HepG2 (cell line): ENCODE results near the gene FBXO2. TPM values are rescaled to one million over a fixed set of nuclear protein-coding genes. Genes with fewer than 3 reads are reported as not detected.
"Not testable (repeated sequence)": the region's sequence is repeated elsewhere in the genome, so short reads cannot be mapped to it uniquely, and the experiment has no call there.

Source experiments
- ATAC-seq: fragments of 200-7000 bp; cut with Tn5 transposase; 3 replicates; pipeline ENCODE4 v1.9.1; 2020; ENCODE audit warnings: mild to moderate bottlenecking, moderate library complexity
- BruUV-seq: library from RNA; stranded (reverse); fragments of 400-500 nt; replicated peaks from 2 replicates; lab custom pipeline; 2021; lab: Mats Ljungman, UMichigan
- CTCF ChIA-PET: fragments of 300-600 bp; formaldehyde crosslinking; extraction: SDS; loops from one replicate; lab custom pipeline; 2021; ENCODE audit warnings: low total read pairs, inconsistent platforms, low intra/inter-chr PET ratio; lab: Yijun Ruan, JAX
- POLR2A ChIA-PET: fragments of 350-600 bp; sonication (Branson Sonifier 250); formaldehyde crosslinking; loops from one replicate; lab custom pipeline; 2020; ENCODE audit warnings: antibody characterized with exemption, inconsistent platforms; lab: Yijun Ruan, JAX
- DNase-seq: peaks from one replicate; pipeline ENCODE4 v3.0.0-alpha.2; 2015; ENCODE audit warnings: low spot score
- FAIRE-seq: peaks from 3 replicates; lab custom pipeline; 2011; peaks lifted over from hg19 to GRCh38; lab: Jason Lieb, UNC
- H2AFZ ChIP-seq: one replicate; pipeline ENCODE4 v1.6.1; 2011; ENCODE audit warnings: low read length, inconsistent platforms
- H3K27ac ChIP-seq: fragments of 300-600 bp; 3 replicates; pipeline ENCODE4 v1.8.0; 2011; ENCODE audit warnings: mixed run types, mild to moderate bottlenecking, mixed read lengths, low read length, inconsistent platforms; ENCODE audit not compliant: insufficient read depth; ENCODE audit errors: extremely low read length
- H3K27me3 ChIP-seq, 2 experiments: fragments of 200-600 bp in 1 of 2; 2 replicates in 1 of 2; 3 replicates in 1 of 2; pipeline versions ENCODE4 v1.6.0 to v1.8.0; 2011; ENCODE audit warnings: low read length in 2 of 2, mild to moderate bottlenecking in 2 of 2, moderate library complexity in 2 of 2, inconsistent platforms in 1 of 2; ENCODE audit not compliant: insufficient read depth in 2 of 2, control insufficient read depth in 1 of 2
- H3K36me3 ChIP-seq, 2 experiments: fragments of 200-600 bp in 1 of 2; replicated peaks in 1 of 2; 2 replicates in 1 of 2; 3 replicates in 1 of 2; pipeline versions ENCODE4 v1.5.1 to v1.8.0; 2011; ENCODE audit warnings: low read length in 2 of 2, inconsistent platforms in 1 of 2; ENCODE audit not compliant: insufficient read depth in 2 of 2, control insufficient read depth in 1 of 2
- H3K4me1 ChIP-seq: 2 replicates; pipeline ENCODE4 v1.5.1; 2012; ENCODE audit warnings: low read length, inconsistent platforms; ENCODE audit not compliant: insufficient read depth
- H3K4me2 ChIP-seq: 2 replicates; pipeline ENCODE4 v1.6.0; 2011; ENCODE audit warnings: low read depth, low read length, inconsistent platforms
- H3K4me3 ChIP-seq, 3 experiments: fragments of 200-600 bp in 1 of 3; sonication (generic), shearing (Covaris generic) in 1 of 3; replicated peaks in 1 of 3; 2 replicates each; pipeline ENCODE4 v1.5.1; 2011 to 2016; ENCODE audit warnings: low read length in 3 of 3, inconsistent platforms in 2 of 3, low read depth in 2 of 3, mild to moderate bottlenecking in 2 of 3, control low read depth in 1 of 3, mixed read lengths in 1 of 3; ENCODE audit not compliant: insufficient read depth in 1 of 3
- H3K79me2 ChIP-seq: one replicate; pipeline ENCODE4 v1.6.1; 2011; ENCODE audit warnings: low read length, inconsistent platforms; ENCODE audit not compliant: insufficient read depth
- H3K9ac ChIP-seq: 2 replicates; pipeline ENCODE4 v1.6.0; 2011; ENCODE audit warnings: mild to moderate bottlenecking, low read depth, low read length, inconsistent platforms; ENCODE audit not compliant: insufficient read depth
- H3K9me3 ChIP-seq: 2 replicates; pipeline ENCODE4 v1.5.1; 2012; ENCODE audit warnings: mild to moderate bottlenecking, low read length
- H4K20me1 ChIP-seq: 2 replicates; pipeline ENCODE4 v1.6.0; 2011; ENCODE audit warnings: inconsistent platforms, mild to moderate bottlenecking, low read length, moderate library complexity; ENCODE audit not compliant: insufficient read depth
- CREM ChIP-seq, 2 experiments: sonication (generic) in 1 of 2; formaldehyde crosslinking in 1 of 2; IDR thresholded peaks; 2 replicates each; pipeline versions ENCODE4 v1.4.0 to v1.6.1; 2016 to 2020; ENCODE audit warnings: antibody characterized with exemption in 1 of 2, mild to moderate bottlenecking in 1 of 2, missing genetic modification reagents in 1 of 2
- FOXK2 ChIP-seq: fragments of 450-650 bp; IDR thresholded peaks from 2 replicates; pipeline ENCODE4 v1.6.1; 2016
- KDM2A ChIP-seq: sonication (generic); formaldehyde crosslinking; IDR thresholded peaks from 2 replicates; pipeline ENCODE4 v1.4.0; 2020; ENCODE audit warnings: low read depth, missing genetic modification reagents, borderline replicate concordance
- PRDM4 ChIP-seq: sonication (generic); formaldehyde crosslinking; IDR thresholded peaks from 2 replicates; pipeline ENCODE4 v1.9.0; 2021; ENCODE audit warnings: missing genetic modification reagents, borderline replicate concordance
- SMAD9 ChIP-seq: sonication (generic); formaldehyde crosslinking; IDR thresholded peaks from 2 replicates; pipeline ENCODE4 v1.5.1; 2020; ENCODE audit warnings: mild to moderate bottlenecking, missing genetic modification reagents
- SRF ChIP-seq: IDR thresholded peaks from 2 replicates; pipeline ENCODE4 v1.6.1; 2011; ENCODE audit warnings: mild to moderate bottlenecking, low read depth, low read length, moderate library complexity
- TCF7L2 ChIP-seq: IDR thresholded peaks from 2 replicates; pipeline ENCODE4 v1.6.1; 2011; ENCODE audit warnings: mild to moderate bottlenecking, low read depth, low read length, moderate library complexity
- TEF ChIP-seq: sonication (generic); formaldehyde crosslinking; IDR thresholded peaks from 2 replicates; pipeline ENCODE4 v1.5.0; 2020; ENCODE audit warnings: missing genetic modification reagents
- TERF1 ChIP-seq: sonication (generic); formaldehyde crosslinking; IDR thresholded peaks from 2 replicates; pipeline ENCODE4 v1.8.0; 2022; ENCODE audit warnings: mild to moderate bottlenecking, missing genetic modification reagents, moderate library complexity
- ZNF234 ChIP-seq: sonication (generic); formaldehyde crosslinking; conservative IDR thresholded peaks from 2 replicates; pipeline ENCODE4 v1.5.1; 2020; ENCODE audit warnings: mild to moderate bottlenecking, missing genetic modification reagents
- ZNF343 ChIP-seq: sonication (generic); formaldehyde crosslinking; IDR thresholded peaks from 2 replicates; pipeline ENCODE4 v1.4.0; 2020; ENCODE audit warnings: mild to moderate bottlenecking, missing genetic modification reagents
- WGBS: methylation state at CpG from one replicate; pipeline ENCODE4 v1.1.6; 2017; ENCODE audit warnings: low lambda C conversion rate; 5-methylcytosine and 5-hydroxymethylcytosine counted together
- in situ Hi-C: cut with HindIII; loops from 2 replicates; pipeline ENCODE4 v1.10.0; 2017; ENCODE audit warnings: low pct_unique_long_range_greater_than_20kb; ENCODE audit not compliant: extremely low pct_ligation_motif_present
- intact Hi-C: fragments of 100-400 bp; cut with micrococcal nuclease; formaldehyde crosslinking; loops from one replicate; pipeline ENCODE4 v1.10.0; 2022; ENCODE audit not compliant: unreplicated experiment
- polyA plus RNA-seq, 8 experiments: library from polyadenylated mRNA; depleted of rRNA in 3 of 8; stranded (reverse) in 7 of 8; unstranded in 1 of 8; fragments of >200 nt; fragmentation: Illumina TruSeq in 4 of 8; extraction: Trizol in 4 of 8; gene quantifications; 2 replicates each; pipeline versions ENCODE4 v1.2.1 to v1.2.3, GENCODE V29; 2011 to 2016; ENCODE audit warnings: low read depth in 4 of 8, missing spikeins in 1 of 8, mixed read lengths in 1 of 8; ENCODE audit not compliant: insufficient read depth in 1 of 8
- total RNA-seq, 5 experiments: library from RNA; depleted of rRNA; stranded (reverse); fragments of >200 nt; fragmentation: Illumina TruSeq; extraction: Trizol; gene quantifications; 2 replicates each; pipeline ENCODE4 v1.2.3, GENCODE V29; 2016; ENCODE audit warnings: low read depth in 1 of 5
- TF ChIP-seq, protein P1 (sequence below): sonication (generic); formaldehyde crosslinking; IDR thresholded peaks from 2 replicates; pipeline ENCODE4 v1.4.0; 2020; ENCODE audit warnings: missing genetic modification reagents

Gene FBXO2
- total and polyA plus RNA-seq, 2 of the 13 experiments (the other 11 are each of a cell fraction or from before 2014, with no cell fraction given): 79.3 to 112 TPM

DNA sequence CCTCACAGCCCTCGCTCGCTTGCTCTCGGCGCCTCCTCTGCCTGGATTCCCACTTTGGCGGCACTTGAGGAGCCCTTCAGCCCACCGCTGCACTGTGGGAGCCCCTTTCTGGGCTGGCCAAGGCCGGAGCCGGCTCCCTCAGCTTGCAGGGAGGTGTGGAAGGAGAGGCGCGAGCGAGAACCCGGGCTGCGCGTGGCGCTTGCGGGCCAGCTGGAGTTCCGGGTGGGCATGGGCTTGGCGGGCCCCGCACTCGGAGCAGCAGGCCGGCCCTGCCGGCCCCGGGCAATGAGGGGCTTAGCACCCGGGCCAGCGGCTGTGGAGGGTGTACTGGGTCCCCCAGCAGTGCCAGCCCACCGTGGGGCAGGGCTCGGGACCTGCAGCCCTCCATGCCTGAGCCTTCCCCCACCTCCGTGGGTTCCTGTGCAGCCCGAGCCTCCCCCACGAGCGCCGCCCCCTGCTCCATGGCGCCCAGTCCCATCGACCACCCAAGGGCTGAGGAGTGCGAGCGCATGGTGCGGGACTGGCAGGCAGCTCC lies 45.6 kb downstream of the FBXO2 start:
- H3K4me3 ChIP-seq, FAIRE-seq, POLR2A ChIA-PET, DNase-seq, H3K4me2 ChIP-seq, H3K9me3 ChIP-seq, H3K27ac ChIP-seq, H3K9ac ChIP-seq, intact Hi-C loops, H4K20me1 ChIP-seq, CTCF ChIA-PET, H3K4me1 ChIP-seq, BruUV-seq, ATAC-seq, H2AFZ ChIP-seq, in situ Hi-C loops, H3K79me2 ChIP-seq, H3K36me3 ChIP-seq: not testable (repeated sequence)
- 100% methylated on average over 1 of the region's 37 CpGs for WGBS
- H3K27me3 ChIP-seq: peaks cover 1 to 31% of the 10 kb centered on the region in 2 experiments; a peak in 3 of 5 replicates

- FAIRE-seq: no peak
- H4K20me1 ChIP-seq: no peaks in the 10 kb centered on the region
- no peak overlapping the region for H3K9ac ChIP-seq
- H3K4me1 ChIP-seq: no peaks in the 10 kb centered on the region; the same call in 1 of the 2 replicates
- H2AFZ ChIP-seq: no peak overlapping the region
- H3K27ac ChIP-seq: no peak overlapping the region
- intact Hi-C loops (no loop called here), in situ Hi-C loops (no loop called here)
- ChIA-PET POLR2A (no interaction called here), CTCF (no interaction called here)
- peaks cover 3 to 43% of the 10 kb centered on the region in 2 experiments; a peak in 3 of 5 replicates for H3K27me3 ChIP-seq
- no peaks in the 10 kb centered on the region for H3K9me3 ChIP-seq
- BruUV-seq: no TSS peak
- 11% methylated on average over 6 of the region's 6 CpGs for WGBS
- H3K79me2 ChIP-seq: no peaks in the 10 kb centered on the region
- ATAC-seq: no peak
- H3K4me3 ChIP-seq: no peak overlapping the region
- DNase-seq: no peak
- no peaks in the 10 kb centered on the region for H3K36me3 ChIP-seq
- H3K4me2 ChIP-seq: no peak overlapping the region
- TF ChIP-seq KDM2A (CRISPR knock-in tag) (no peak), SMAD9 (no peak), TERF1 (no peak), SRF (no peak), CREM (IDR thresholded peaks at IDR 0.05) (no peak), CREM (CRISPR knock-in tag; IDR thresholded peaks at IDR 0.05) (no peak), TEF (CRISPR knock-in tag) (no peak), TCF7L2 (no peak), PRDM4 (no peak), FOXK2 (no peak), ZNF234 (CRISPR knock-in tag) (no peak), ZNF343 (CRISPR knock-in tag) (no peak)
- TF ChIP-seq, protein P1, sequence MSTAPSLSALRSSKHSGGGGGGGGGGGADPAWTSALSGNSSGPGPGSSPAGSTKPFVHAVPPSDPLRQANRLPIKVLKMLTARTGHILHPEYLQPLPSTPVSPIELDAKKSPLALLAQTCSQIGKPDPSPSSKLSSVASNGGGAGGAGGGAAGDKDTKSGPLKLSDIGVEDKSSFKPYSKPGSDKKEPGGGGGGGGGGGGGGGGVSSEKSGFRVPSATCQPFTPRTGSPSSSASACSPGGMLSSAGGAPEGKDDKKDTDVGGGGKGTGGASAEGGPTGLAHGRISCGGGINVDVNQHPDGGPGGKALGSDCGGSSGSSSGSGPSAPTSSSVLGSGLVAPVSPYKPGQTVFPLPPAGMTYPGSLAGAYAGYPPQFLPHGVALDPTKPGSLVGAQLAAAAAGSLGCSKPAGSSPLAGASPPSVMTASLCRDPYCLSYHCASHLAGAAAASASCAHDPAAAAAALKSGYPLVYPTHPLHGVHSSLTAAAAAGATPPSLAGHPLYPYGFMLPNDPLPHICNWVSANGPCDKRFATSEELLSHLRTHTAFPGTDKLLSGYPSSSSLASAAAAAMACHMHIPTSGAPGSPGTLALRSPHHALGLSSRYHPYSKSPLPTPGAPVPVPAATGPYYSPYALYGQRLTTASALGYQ (CRISPR knock-in tag): no peak
Measured at GRCh38 chr1:11606775-11607174, 47.5 kb downstream of the FBXO2 start.
